IPS-18a (cell line): ENCODE data around the gene PRMT2.
"Not testable (repeated sequence)": the region's sequence is repeated elsewhere in the genome, so short reads cannot be mapped to it uniquely, and the experiment has no call there.

Source experiments
- H3K27ac ChIP-seq: one replicate; pipeline ENCODE4 v1.5.1; 2013; ENCODE audit warnings: low read length
- H3K27me3 ChIP-seq: one replicate; pipeline ENCODE4 v1.6.1; 2013; ENCODE audit warnings: mild to moderate bottlenecking, low read length; ENCODE audit not compliant: control insufficient read depth, insufficient read depth
- H3K36me3 ChIP-seq: one replicate; pipeline ENCODE4 v1.6.1; 2013; ENCODE audit warnings: low read depth, low read length; ENCODE audit not compliant: control insufficient read depth
- H3K4me1 ChIP-seq: one replicate; pipeline ENCODE4 v1.6.1; 2013; ENCODE audit warnings: low read depth, low read length; ENCODE audit not compliant: control insufficient read depth
- H3K4me3 ChIP-seq: one replicate; pipeline ENCODE4 v1.5.1; 2013; ENCODE audit warnings: low read length
- H3K9ac ChIP-seq: one replicate; pipeline ENCODE4 v1.6.1; 2013; ENCODE audit warnings: mild to moderate bottlenecking, low read length, moderate library complexity
- H3K9me3 ChIP-seq: one replicate; pipeline ENCODE4 v1.6.1; 2013; ENCODE audit warnings: low read depth, low read length; ENCODE audit not compliant: control insufficient read depth

PRMT2 gene

DNA sequence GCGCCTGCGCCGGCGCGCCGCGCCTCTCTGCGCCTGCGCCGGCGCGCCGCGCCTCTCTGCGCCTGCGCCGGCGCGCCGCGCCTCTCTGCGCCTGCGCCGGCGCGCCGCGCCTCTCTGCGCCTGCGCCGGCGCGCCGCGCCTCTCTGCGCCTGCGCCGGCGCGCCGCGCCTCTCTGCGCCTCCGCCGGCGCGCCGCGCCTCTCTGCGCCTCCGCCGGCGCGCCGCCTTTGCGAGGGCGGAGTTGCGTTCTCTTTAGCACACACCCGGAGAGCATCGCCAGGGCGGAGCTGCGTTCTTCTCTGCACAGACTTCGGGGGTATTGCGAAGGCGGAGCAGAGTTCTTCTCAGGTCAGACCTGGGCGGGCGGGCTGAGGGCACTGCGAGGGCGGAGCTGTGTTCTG is 63.6 kb downstream of the PRMT2 start:
- H3K9ac ChIP-seq, H3K27me3 ChIP-seq, H3K36me3 ChIP-seq, H3K27ac ChIP-seq, H3K4me3 ChIP-seq, H3K9me3 ChIP-seq, H3K4me1 ChIP-seq: not testable (repeated sequence)
